Esophagus mucosa (tissue), 1 donor: ENCODE measurements around the gene CEP20. TPM values are rescaled to one million over a fixed set of nuclear protein-coding genes. Genes with fewer than 3 reads are reported as not detected.
"Not testable (repeated sequence)": the region's sequence is repeated elsewhere in the genome, so short reads cannot be mapped to it uniquely, and the experiment has no call there.

Source experiments
- ATAC-seq: fragments of 200-7000 bp; cut with Tn5 transposase; one replicate; pipeline ENCODE4 v1.9.1; 2020
- total RNA-seq: library from RNA; stranded (reverse); gene quantifications from one replicate; pipeline ENCODE4 v1.2.4, GENCODE V29; 2023
- donor health status: DM: yes; HTN: yes; CAD: no.

CEP20 gene
- total RNA-seq, 1 donor from 2014 or later = 36.5 TPM

GRCh38 chr16:15857724-15858560, 30.5 kb downstream of the CEP20 start:
- peak; percentile 25 for ATAC-seq

- ATAC-seq = peak; percentile 35
These were observed 31.3 kb downstream of the CEP20 start, which contains the start of gene MYH11 for GRCh38 chr16:15856901-15857698. MYH11 (minus strand) TSS chr16:15857028; CDS start chr16:15838252, 18,776 bp downstream.

GRCh38 chr16:15856182-15856581, 32.2 kb downstream of the CEP20 start:
- ATAC-seq = no peak

- no peak for ATAC-seq
These were observed 32.7 kb downstream of the CEP20 start for GRCh38 chr16:15855704-15856003.

- ATAC-seq = no peak
These were observed 33.3 kb downstream of the CEP20 start for GRCh38 chr16:15854906-15855703.

GRCh38 chr16:15854061-15854460, 34.3 kb downstream of the CEP20 start:
- no peak for ATAC-seq

- no peak for ATAC-seq
These were observed 35.4 kb downstream of the CEP20 start for GRCh38 chr16:15853021-15853420.

- ATAC-seq = not testable (repeated sequence)
These were observed 37.8 kb downstream of the CEP20 start for GRCh38 chr16:15850555-15850954.

- ATAC-seq = no peak
These were observed 39.0 kb downstream of the CEP20 start for GRCh38 chr16:15849209-15849981.

- ATAC-seq = no peak
These were observed 40.7 kb downstream of the CEP20 start for GRCh38 chr16:15847611-15848175.

GRCh38 chr16:15846510-15846909, 41.9 kb downstream of the CEP20 start:
- no peak for ATAC-seq

- no peak for ATAC-seq
These were observed 44.6 kb downstream of the CEP20 start for GRCh38 chr16:15843635-15844279.

- ATAC-seq = not testable (repeated sequence)
These were observed 49.2 kb downstream of the CEP20 start for GRCh38 chr16:15839204-15839603.

GRCh38 chr16:15837761-15838160, 50.6 kb downstream of the CEP20 start:
- ATAC-seq = no peak

GRCh38 chr16:15836965-15837611, 51.3 kb downstream of the CEP20 start:
- ATAC-seq = no peak

GRCh38 chr16:15836074-15836473, 52.3 kb downstream of the CEP20 start:
- ATAC-seq = no peak

GRCh38 chr16:15835136-15835878, 53.1 kb downstream of the CEP20 start:
- no peak for ATAC-seq

- ATAC-seq = no peak
These were observed 53.9 kb downstream of the CEP20 start for GRCh38 chr16:15834502-15834901.

GRCh38 chr16:15833541-15833940, 54.9 kb downstream of the CEP20 start:
- no peak for ATAC-seq

GRCh38 chr16:15832241-15832640, 56.2 kb downstream of the CEP20 start:
- no peak for ATAC-seq
